ENCODE measurements around the gene C1orf226. TPM values are rescaled to one million over a fixed set of nuclear protein-coding genes. Genes with fewer than 3 reads are reported as not detected.
"Not testable (repeated sequence)": the region's sequence is repeated elsewhere in the genome, so short reads cannot be mapped to it uniquely, and the experiment has no call there.

C1orf226 gene
- total RNA-seq, 1 donor from 2014 or later: 0.26 TPM

GRCh38 chr1:162420120-162420519, 38.6 kb downstream of the C1orf226 start:
- Histone ChIP-seq H3K27me3 (ENCODE audit: control insufficient read depth, insufficient read depth, low read length) (no peaks in the 10 kb centered on the region), H3K36me3 (ENCODE audit: control insufficient read depth, insufficient read depth, low read length) (no peaks in the 10 kb centered on the region), H3K4me3 (ENCODE audit: low read depth, low read length) (no peak overlapping the region)
- FAIRE-seq (no peak), DNase-seq (ENCODE audit: low read depth) (no peak)
- no peak for TF ChIP-seq CTCF (IDR thresholded peaks at IDR 0.05; ENCODE audit: insufficient read depth, low read length, severe bottlenecking)

- no peak for TF ChIP-seq CTCF (IDR thresholded peaks at IDR 0.05; ENCODE audit: insufficient read depth, low read length, severe bottlenecking)
- no peak for FAIRE-seq
- no peak for DNase-seq (ENCODE audit: low read depth)
- Histone ChIP-seq H3K27me3 (ENCODE audit: control insufficient read depth, insufficient read depth, low read length) (no peaks in the 10 kb centered on the region), H3K4me3 (ENCODE audit: low read depth, low read length) (no peak overlapping the region), H3K36me3 (ENCODE audit: control insufficient read depth, insufficient read depth, low read length) (no peaks in the 10 kb centered on the region)
These were observed 40.0 kb downstream of the C1orf226 start for GRCh38 chr1:162421258-162422164.

- H3K36me3 ChIP-seq (ENCODE audit: control insufficient read depth, insufficient read depth, low read length): no peaks in the 10 kb centered on the region
- no peak for TF ChIP-seq CTCF (IDR thresholded peaks at IDR 0.05; ENCODE audit: insufficient read depth, low read length, severe bottlenecking)
- no peaks in the 10 kb centered on the region for H3K27me3 ChIP-seq (ENCODE audit: control insufficient read depth, insufficient read depth, low read length)
- no peak overlapping the region for H3K4me3 ChIP-seq (ENCODE audit: low read depth, low read length)
- no peak for FAIRE-seq
- no peak for DNase-seq (ENCODE audit: low read depth)
These were observed 41.3 kb downstream of the C1orf226 start for GRCh38 chr1:162422662-162423375.

DNA sequence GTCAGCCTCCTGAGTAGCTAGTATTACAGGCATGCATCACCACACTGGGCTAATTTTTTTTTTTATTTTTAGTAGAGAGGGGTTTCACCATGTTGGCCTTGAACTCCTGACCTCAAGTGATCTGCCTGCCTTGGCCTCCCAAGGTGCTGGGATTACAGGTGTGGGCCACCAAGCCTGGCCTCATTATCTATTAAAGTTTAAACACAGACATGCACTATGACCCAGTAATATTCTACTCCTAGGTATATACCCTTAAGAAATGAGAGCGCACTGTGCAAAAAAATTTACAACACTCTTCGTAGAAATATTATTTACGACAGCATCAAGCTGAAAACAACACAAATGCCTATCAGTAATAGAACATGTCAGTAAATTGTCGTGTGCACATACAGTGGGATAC, 49.1 kb downstream of the C1orf226 start:
- FAIRE-seq (no peak), DNase-seq (ENCODE audit: low read depth) (no peak)
- no peaks in the 10 kb centered on the region for H3K36me3 ChIP-seq (ENCODE audit: control insufficient read depth, insufficient read depth, low read length)
- no peaks in the 10 kb centered on the region for H3K27me3 ChIP-seq (ENCODE audit: control insufficient read depth, insufficient read depth, low read length)
- TF ChIP-seq CTCF (IDR thresholded peaks at IDR 0.05; ENCODE audit: insufficient read depth, low read length, severe bottlenecking): no peak
- H3K4me3 ChIP-seq (ENCODE audit: low read depth, low read length): no peak overlapping the region

- H3K27me3 ChIP-seq (ENCODE audit: control insufficient read depth, insufficient read depth, low read length); H3K36me3 ChIP-seq (ENCODE audit: control insufficient read depth, insufficient read depth, low read length); DNase-seq (ENCODE audit: low read depth); FAIRE-seq; H3K4me3 ChIP-seq (ENCODE audit: low read depth, low read length): not testable (repeated sequence)
These were observed 51.6 kb downstream of the C1orf226 start for GRCh38 chr1:162432977-162433713.

Other genes starting within 250 kb of the C1orf226 start
- gene SPATA46, start 4.9 kb upstream of the C1orf226 start, total RNA-seq: not detected in 2 replicates
- gene SH2D1B, start 30.4 kb downstream of the C1orf226 start, total RNA-seq: 0.13 TPM in 1 of 2 replicates, not detected in the other
- gene UHMK1, start 116.1 kb downstream of the C1orf226 start, total RNA-seq: 48.7 and 55.8 TPM in 2 replicates
- gene UAP1, start 180.0 kb downstream of the C1orf226 start, total RNA-seq: 109 and 132 TPM in 2 replicates